HCT116 (cell line): ENCODE results near the gene CCDC3. TPM values are rescaled to one million over a fixed set of nuclear protein-coding genes. Genes with fewer than 3 reads are reported as not detected.
A peak's percentile ranks its signal among the peaks of the same experiment; 100 is the strongest.

Experiments used
- ATAC-seq: fragments of 200-7000 bp; cut with Tn5 transposase; 2 replicates; pipeline ENCODE4 v1.9.1; 2020; ENCODE audit warnings: mild to moderate bottlenecking, moderate library complexity
- BruUV-seq: library from RNA; stranded (reverse); fragments of 400-500 nt; replicated peaks from 2 replicates; lab custom pipeline; 2021; lab: Mats Ljungman, UMichigan
- CTCF ChIA-PET: fragments of 300-600 bp; sonication (Branson Sonifier 250); formaldehyde crosslinking; loops from one replicate; lab custom pipeline; 2021; ENCODE audit warnings: antibody characterized with exemption; lab: Charles Lee
- POLR2A ChIA-PET: fragments of 300-600, 350-600 bp; sonication (Branson Sonifier 250); formaldehyde crosslinking; loops from one replicate; lab custom pipeline; 2021; ENCODE audit warnings: antibody characterized with exemption; lab: Charles Lee
- RAD21 ChIA-PET, 2 experiments: fragments of 300-600 bp; sonication (Branson Sonifier 250); formaldehyde crosslinking; loops; one replicate each; lab custom pipeline; 2023; ENCODE audit warnings: low total read pairs in 2 of 2; ENCODE audit not compliant: uncharacterized antibody in 2 of 2, unreplicated experiment in 2 of 2, low non-redundant PET in 1 of 2; lab: Charles Lee
- DNase-seq: peaks from one replicate; pipeline ENCODE4 v3.0.0-alpha.2; 2010; ENCODE audit warnings: low read depth, low spot score
- H2AFZ ChIP-seq: fragments of 200-600 bp; shearing (Covaris generic), sonication (generic); 2 replicates; pipeline ENCODE4 v1.6.1; 2017; ENCODE audit warnings: low read depth, mixed run types, mixed read lengths, antibody characterized with exemption, low read length; ENCODE audit not compliant: poor library complexity, severe bottlenecking
- H3K27ac ChIP-seq: 2 replicates; pipeline ENCODE4 v1.5.1; 2012; ENCODE audit warnings: low read depth, low read length
- H3K27me3 ChIP-seq: fragments of 200-600 bp; sonication (generic); 2 replicates; pipeline ENCODE4 v1.6.1; 2016; ENCODE audit warnings: mixed run types, low read length, mixed read lengths; ENCODE audit not compliant: insufficient read depth
- H3K36me3 ChIP-seq, 2 experiments: fragments of 200-500 bp in 1 of 2; fragments of 200-600 bp in 1 of 2; sonication (Bioruptor generic) in 1 of 2; sonication (generic) in 1 of 2; 2 replicates each; pipeline versions ENCODE4 v1.5.1 to v1.6.1; 2014 to 2016; ENCODE audit warnings: low read length in 2 of 2, inconsistent platforms in 1 of 2, mixed read lengths in 1 of 2, mixed run types in 1 of 2; ENCODE audit not compliant: insufficient read depth in 2 of 2, control insufficient read depth in 1 of 2
- H3K4me1 ChIP-seq, 2 experiments: fragments of 200-600 bp in 1 of 2; sonication (generic) in 1 of 2; 2 replicates each; pipeline versions ENCODE4 v1.5.1 to v1.6.1; 2012 to 2017; ENCODE audit warnings: low read length in 2 of 2, inconsistent platforms in 1 of 2, mild to moderate bottlenecking in 1 of 2, mixed read lengths in 1 of 2, mixed run types in 1 of 2, moderate library complexity in 1 of 2; ENCODE audit not compliant: insufficient read depth in 2 of 2, control insufficient read depth in 1 of 2
- H3K4me2 ChIP-seq: fragments of 200-600 bp; sonication (generic); 2 replicates; pipeline ENCODE4 v1.6.1; 2017; ENCODE audit warnings: mixed run types, low read length, mixed read lengths
- H3K4me3 ChIP-seq, 2 experiments: fragments of 200-600 bp in 1 of 2; sonication (generic) in 1 of 2; replicated peaks in 1 of 2; 2 replicates each; pipeline ENCODE4 v1.5.1; 2011 to 2016; ENCODE audit warnings: low read length in 2 of 2, control low read depth in 1 of 2, low read depth in 1 of 2, mild to moderate bottlenecking in 1 of 2, mixed read lengths in 1 of 2, mixed run types in 1 of 2
- H3K79me2 ChIP-seq: fragments of 200-600 bp; sonication (generic); 2 replicates; pipeline ENCODE4 v1.6.1; 2017; ENCODE audit warnings: mild to moderate bottlenecking, mixed run types, low read length, moderate library complexity, mixed read lengths; ENCODE audit not compliant: insufficient read depth
- H3K9ac ChIP-seq: fragments of 200-600 bp; sonication (generic); 2 replicates; pipeline ENCODE4 v1.6.1; 2016; ENCODE audit warnings: low read length, mixed read lengths
- H3K9me2 ChIP-seq: fragments of 200-600 bp; sonication (generic), shearing (Covaris generic); 2 replicates; pipeline ENCODE4 v1.6.1; 2017; ENCODE audit warnings: mixed run types, mild to moderate bottlenecking, moderate library complexity; ENCODE audit not compliant: insufficient read depth
- H3K9me3 ChIP-seq, 2 experiments: fragments of 200-500 bp in 1 of 2; fragments of 200-600 bp in 1 of 2; sonication (Bioruptor generic) in 1 of 2; sonication (generic) in 1 of 2; 2 replicates each; pipeline ENCODE4 v1.6.1; 2014 to 2017; ENCODE audit warnings: low read length in 2 of 2, mixed read lengths in 2 of 2, inconsistent platforms in 1 of 2, low read depth in 1 of 2, mild to moderate bottlenecking in 1 of 2, mixed run types in 1 of 2, moderate library complexity in 1 of 2; ENCODE audit not compliant: control insufficient read depth in 1 of 2, insufficient read depth in 1 of 2
- H4K20me1 ChIP-seq: fragments of 200-600 bp; sonication (generic), shearing (Covaris generic); 2 replicates; pipeline ENCODE4 v1.6.1; 2017; ENCODE audit warnings: mixed run types, mild to moderate bottlenecking, moderate library complexity; ENCODE audit not compliant: insufficient read depth
- CEBPB ChIP-seq: IDR thresholded peaks from 2 replicates; pipeline ENCODE4 v1.6.1; 2012; ENCODE audit warnings: low read depth
- EGR1 ChIP-seq: IDR thresholded peaks from 2 replicates; pipeline ENCODE4 v1.6.1; 2012; ENCODE audit warnings: low read depth
- POLR2AphosphoS5 ChIP-seq: IDR thresholded peaks from 2 replicates; pipeline ENCODE4 v1.6.1; 2011; ENCODE audit warnings: mild to moderate bottlenecking, low read depth, low read length, moderate library complexity
- RAD21 ChIP-seq: IDR thresholded peaks from 2 replicates; pipeline ENCODE4 v1.6.1; 2012; ENCODE audit warnings: low read depth, mild to moderate bottlenecking
- TCF7L2 ChIP-seq: IDR thresholded peaks from 2 replicates; pipeline ENCODE4 v1.7.0; 2011; ENCODE audit warnings: borderline replicate concordance, inconsistent platforms; ENCODE audit not compliant: insufficient read depth, insufficient read length; ENCODE audit errors: extremely low read depth
- ZFX ChIP-seq: fragments of 450-650 bp; IDR thresholded peaks from 2 replicates; pipeline ENCODE4 v1.6.1; 2017
- intact Hi-C: fragments of 100-400 bp; cut with micrococcal nuclease; formaldehyde crosslinking; loops from 2 replicates; pipeline ENCODE4 v1.10.0; 2022
- total RNA-seq: library from RNA; stranded (reverse); gene quantifications from one replicate; pipeline ENCODE4 v1.2.1, GENCODE V29; 2021; ENCODE audit not compliant: unreplicated experiment

Gene CCDC3
- total RNA-seq, 1 experiment from 2014 or later = 10.5 TPM

- no peak for TF ChIP-seq EGR1
- TF ChIP-seq CEBPB = no peak
- no peak for TF ChIP-seq RAD21
- TF ChIP-seq POLR2AphosphoS5 = no peak
- TF ChIP-seq ZFX = no peak
- no peak for TF ChIP-seq TCF7L2
- H3K9me2 ChIP-seq = no peaks in the 10 kb centered on the region
- intact Hi-C loops = no loop called here
- H3K4me2 ChIP-seq = no peak overlapping the region
- H3K9ac ChIP-seq = no peak overlapping the region
- ATAC-seq = no peak
- no peaks in the 10 kb centered on the region for H3K9me3 ChIP-seq
- H3K4me3 ChIP-seq = no peak overlapping the region
- BruUV-seq = no TSS peak
- no peaks in the 10 kb centered on the region for H4K20me1 ChIP-seq
- no peaks in the 10 kb centered on the region for H3K27me3 ChIP-seq
- H3K79me2 ChIP-seq = no peaks in the 10 kb centered on the region
- no peak for DNase-seq
- no peak overlapping the region for H3K27ac ChIP-seq
- ChIA-PET POLR2A (no interaction called here), CTCF (interaction anchor here (1.5 to 2.4 kb wide), 2 partner anchors 8 to 64 kb away, joined by 8 to 9 read pairs; no protein-coding TSS in a partner anchor), RAD21 (no interaction called here)
- H2AFZ ChIP-seq = peak overlapping the region; percentile 55
- H3K36me3 ChIP-seq = no peaks in the 10 kb centered on the region
- peaks cover 4 to 21% of the 10 kb centered on the region in 2 experiments; a peak in 3 of 4 replicates for H3K4me1 ChIP-seq
These were observed 154.8 kb downstream of the CCDC3 start for GRCh38 chr10:12846718-12847117.

Other genes starting within 250 kb of the CCDC3 start
- 17.0 TPM for gene OPTN, start 98.5 kb upstream of the CCDC3 start, total RNA-seq
- 43.1 TPM for gene MCM10, start 159.8 kb upstream of the CCDC3 start, total RNA-seq
- not detected for gene UCMA, start 232.7 kb upstream of the CCDC3 start, total RNA-seq